OCI-LY3 (cell line): ENCODE results near the gene COL11A2.

Experiments
- EZH2phosphoT487 ChIP-seq: fragments of 200-600 bp; shearing (Covaris generic); IDR thresholded peaks from 2 replicates; pipeline ENCODE4 v1.6.1; 2018; ENCODE audit warnings: antibody characterized with exemption, mixed run types, low read depth
- TF ChIP-seq, protein P1 (sequence below): fragments of 200-600, 300-600 bp; sonication (generic); IDR thresholded peaks from 2 replicates; pipeline ENCODE4 v1.5.1; 2014; ENCODE audit warnings: antibody characterized with exemption, low read length, low read depth

DNA sequence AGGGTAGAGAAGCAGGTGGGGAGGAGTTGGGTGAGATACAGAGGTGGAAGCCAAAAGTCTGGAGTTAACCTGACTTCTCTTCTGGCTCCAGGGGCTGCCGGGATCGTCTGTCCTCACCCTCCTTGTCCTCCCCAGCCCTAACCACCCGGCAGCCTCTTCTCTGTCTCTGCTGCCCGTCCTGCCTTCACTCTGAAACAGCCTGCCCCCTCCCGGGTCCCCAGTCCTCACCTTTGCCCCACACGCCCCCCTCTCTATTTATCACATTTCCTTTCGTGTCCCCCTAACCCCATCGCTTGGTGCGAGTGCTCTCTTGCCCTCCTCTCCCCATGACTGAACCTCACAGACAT lies 21.7 kb upstream of the COL11A2 start:
- TF ChIP-seq, protein P1, sequence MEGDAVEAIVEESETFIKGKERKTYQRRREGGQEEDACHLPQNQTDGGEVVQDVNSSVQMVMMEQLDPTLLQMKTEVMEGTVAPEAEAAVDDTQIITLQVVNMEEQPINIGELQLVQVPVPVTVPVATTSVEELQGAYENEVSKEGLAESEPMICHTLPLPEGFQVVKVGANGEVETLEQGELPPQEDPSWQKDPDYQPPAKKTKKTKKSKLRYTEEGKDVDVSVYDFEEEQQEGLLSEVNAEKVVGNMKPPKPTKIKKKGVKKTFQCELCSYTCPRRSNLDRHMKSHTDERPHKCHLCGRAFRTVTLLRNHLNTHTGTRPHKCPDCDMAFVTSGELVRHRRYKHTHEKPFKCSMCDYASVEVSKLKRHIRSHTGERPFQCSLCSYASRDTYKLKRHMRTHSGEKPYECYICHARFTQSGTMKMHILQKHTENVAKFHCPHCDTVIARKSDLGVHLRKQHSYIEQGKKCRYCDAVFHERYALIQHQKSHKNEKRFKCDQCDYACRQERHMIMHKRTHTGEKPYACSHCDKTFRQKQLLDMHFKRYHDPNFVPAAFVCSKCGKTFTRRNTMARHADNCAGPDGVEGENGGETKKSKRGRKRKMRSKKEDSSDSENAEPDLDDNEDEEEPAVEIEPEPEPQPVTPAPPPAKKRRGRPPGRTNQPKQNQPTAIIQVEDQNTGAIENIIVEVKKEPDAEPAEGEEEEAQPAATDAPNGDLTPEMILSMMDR: no peak
- TF ChIP-seq EZH2phosphoT487: no peak
